Large intestine (tissue), 3 donors: ENCODE measurements around the gene CASTOR1. TPM values are rescaled to one million over a fixed set of nuclear protein-coding genes. Genes with fewer than 3 reads are reported as not detected.
A peak's percentile ranks its signal among the peaks of the same experiment; 100 is the strongest.

Experiments used
- DNase-seq, 2 donors: peaks; one replicate each; pipeline versions ENCODE4 v3.0.0 to v3.0.0-alpha.2; 2013
- H3K27ac ChIP-seq: one replicate; pipeline ENCODE4 v1.5.1; 2013; ENCODE audit warnings: low read length
- H3K27me3 ChIP-seq: 2 replicates; pipeline ENCODE4 v1.6.1; 2013; ENCODE audit warnings: low read length; ENCODE audit not compliant: control insufficient read depth, insufficient read depth
- H3K36me3 ChIP-seq: 2 replicates; pipeline ENCODE4 v1.6.1; 2013; ENCODE audit warnings: low read length; ENCODE audit not compliant: control insufficient read depth, insufficient read depth
- H3K4me1 ChIP-seq: one replicate; pipeline ENCODE4 v1.6.1; 2013; ENCODE audit warnings: low read length; ENCODE audit not compliant: control insufficient read depth, insufficient read depth
- H3K4me3 ChIP-seq: one replicate; pipeline ENCODE4 v1.5.1; 2013; ENCODE audit warnings: low read length
- H3K9me3 ChIP-seq: one replicate; pipeline ENCODE4 v1.6.1; 2013; ENCODE audit warnings: mild to moderate bottlenecking, low read depth, low read length, moderate library complexity; ENCODE audit not compliant: control insufficient read depth
- WGBS: methylation state at CpG from one replicate; pipeline ENCODE4 v1.1.5; 2013; ENCODE audit warnings: low lambda C conversion rate; ENCODE audit not compliant: insufficient coverage; 5-methylcytosine and 5-hydroxymethylcytosine counted together
- polyA plus RNA-seq: library from polyadenylated mRNA; unstranded; fragments of 120-200 nt; gene quantifications from one replicate; pipeline ENCODE4 v1.2.1, GENCODE V29; 2013

Gene CASTOR1
- polyA plus RNA-seq, 1 donor, result 7.0 TPM

DNA sequence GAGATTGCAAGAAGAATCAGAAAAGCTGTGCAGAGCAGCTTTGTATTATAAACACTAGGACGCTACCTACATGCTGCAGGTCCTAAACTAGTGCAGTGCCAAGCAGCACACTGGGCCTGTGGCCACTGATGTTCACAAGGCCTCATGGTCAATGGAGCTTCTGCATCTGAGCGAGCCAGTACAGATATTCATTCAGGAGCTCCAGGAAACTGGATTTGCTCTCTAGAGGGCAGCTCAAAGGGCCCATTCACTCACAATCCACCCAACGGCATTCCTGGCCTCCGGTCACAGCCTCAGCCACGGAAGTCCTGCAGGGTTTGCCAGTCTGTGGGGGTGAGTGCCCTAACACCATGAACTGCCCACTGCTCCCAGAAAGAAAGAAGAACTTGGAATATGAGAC is 43.2 kb upstream of the CASTOR1 start:
- Histone ChIP-seq H3K4me3 (no peak overlapping the region), H3K36me3 (peaks cover 62% of the 10 kb centered on the region), H3K9me3 (no peaks in the 10 kb centered on the region), H3K4me1 (peaks cover 9% of the 10 kb centered on the region), H3K27me3 (no peaks in the 10 kb centered on the region), H3K27ac (no peak overlapping the region)
- WGBS, result no CpG with 5 or more reads among the region's 5 CpGs
- no peak for DNase-seq

DNA sequence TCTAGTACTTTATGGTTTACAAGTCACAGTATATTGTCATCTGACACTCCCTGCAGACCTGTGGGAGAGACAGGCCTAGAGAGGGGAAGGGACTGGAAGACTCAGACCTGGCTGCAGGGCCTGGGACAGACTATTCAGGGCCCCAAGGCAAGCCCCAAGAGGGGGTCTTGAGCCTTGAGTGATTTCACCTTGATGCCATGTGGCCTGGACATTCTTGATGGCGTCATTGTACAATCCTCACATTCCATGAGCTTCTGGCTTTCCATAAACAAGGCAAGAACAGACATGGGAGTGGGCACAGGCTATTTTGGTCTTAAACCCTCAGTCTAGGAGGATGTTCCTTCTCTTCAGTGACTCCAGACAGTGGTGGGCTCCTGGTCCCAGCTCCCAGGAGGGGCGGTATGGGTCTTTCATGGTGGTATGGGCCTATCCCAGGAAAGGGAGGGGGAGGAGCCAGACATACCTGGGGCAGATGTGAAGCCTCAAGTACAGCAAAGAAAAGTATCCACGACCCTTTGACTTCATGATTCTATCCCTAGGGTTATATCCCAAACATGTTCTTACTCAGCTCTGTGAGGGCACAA is 39.3 kb upstream of the CASTOR1 start:
- peaks cover 22% of the 10 kb centered on the region for H3K36me3 ChIP-seq
- no peak for DNase-seq

DNA sequence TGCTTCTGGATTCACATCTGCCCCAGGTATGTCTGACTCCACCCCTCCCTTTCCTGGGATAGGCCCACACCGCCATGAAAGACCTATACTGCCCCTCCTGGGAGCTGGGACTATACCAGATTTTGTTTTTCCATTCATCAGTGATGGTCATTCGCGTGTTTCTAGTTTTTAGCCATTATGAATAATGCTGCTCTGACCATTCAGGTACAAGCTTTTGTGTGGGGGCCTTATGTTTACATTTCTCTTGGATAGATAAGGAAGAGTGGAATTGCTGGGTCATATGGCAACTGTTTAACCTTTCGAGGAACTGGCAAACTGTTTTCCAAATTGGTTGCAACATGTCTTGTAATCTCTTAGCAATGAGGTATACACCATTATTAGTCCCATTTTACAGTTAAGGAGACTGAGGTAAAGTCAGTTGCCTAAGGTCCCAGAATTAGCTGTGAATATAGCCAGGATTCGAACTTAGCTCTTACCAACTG is 38.6 kb upstream of the CASTOR1 start:
- Histone ChIP-seq H3K4me1 (peaks cover 33% of the 10 kb centered on the region), H3K36me3 (peaks cover 17% of the 10 kb centered on the region), H3K4me3 (no peak overlapping the region), H3K27ac (peak overlapping the region; percentile 89), H3K9me3 (no peaks in the 10 kb centered on the region), H3K27me3 (no peaks in the 10 kb centered on the region)
- 40% methylated on average over 1 of the region's 5 CpGs for WGBS
- DNase-seq, result peak in 1 of 2 donors; percentile 51

More for the DNA sequence above, 39.3 kb upstream of the CASTOR1 start:
- Histone ChIP-seq H3K9me3 (no peaks in the 10 kb centered on the region), H3K27ac (no peak overlapping the region), H3K4me3 (no peak overlapping the region), H3K4me1 (peaks cover 31% of the 10 kb centered on the region), H3K27me3 (no peaks in the 10 kb centered on the region)
- WGBS, result no CpG with 5 or more reads among the region's 3 CpGs

DNA sequence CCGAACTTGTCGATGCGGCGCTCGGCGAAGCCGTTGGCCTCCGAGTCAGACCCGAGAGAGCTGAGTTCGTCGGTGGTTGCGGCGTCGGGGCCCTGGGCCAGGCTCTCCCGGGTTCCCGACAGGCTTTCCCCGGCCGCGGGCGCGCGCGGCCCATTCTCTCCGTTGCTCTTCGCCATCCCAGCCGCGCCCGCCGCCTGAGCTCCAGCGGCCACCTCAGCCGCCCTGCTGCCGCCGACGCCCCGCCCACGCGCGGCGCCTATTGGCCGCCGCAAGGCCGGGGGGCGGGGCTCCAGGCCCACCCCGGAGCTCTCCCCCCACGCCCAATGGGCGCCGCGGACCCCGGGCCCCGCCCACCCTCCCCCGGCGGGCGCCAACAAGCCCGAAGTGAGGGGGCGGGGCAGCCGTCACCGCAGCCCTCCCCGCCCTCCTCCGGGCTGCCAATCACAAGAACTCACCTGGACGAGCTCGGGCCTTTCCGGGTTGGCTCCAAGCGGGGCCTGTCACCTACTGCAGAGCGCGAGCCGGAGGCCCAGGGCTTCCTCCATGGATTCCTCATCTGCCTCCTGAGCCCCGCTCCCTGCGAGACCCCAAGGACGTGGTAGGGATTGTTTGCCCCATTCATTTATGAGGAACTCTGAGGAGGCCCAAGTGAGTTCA is 37.5 kb upstream of the CASTOR1 start, which contains the start of gene TBC1D10A:
TBC1D10A (minus strand) TSS at position 236 of the 657 bp plus-strand sequence; CDS start at position 176, 60 bp downstream.
- peak; percentile 93 to 96 for DNase-seq
- H3K36me3 ChIP-seq, result peaks cover 11% of the 10 kb centered on the region
- peaks cover 33% of the 10 kb centered on the region for H3K4me1 ChIP-seq
- peak within 1 kb of the TSS; percentile 89 for H3K27ac ChIP-seq
- peak within 1 kb of the TSS; percentile 70 for H3K4me3 ChIP-seq
- WGBS, result no CpG with 5 or more reads among the region's 69 CpGs
- no peaks in the 10 kb centered on the region for H3K27me3 ChIP-seq
- no peaks in the 10 kb centered on the region for H3K9me3 ChIP-seq

DNA sequence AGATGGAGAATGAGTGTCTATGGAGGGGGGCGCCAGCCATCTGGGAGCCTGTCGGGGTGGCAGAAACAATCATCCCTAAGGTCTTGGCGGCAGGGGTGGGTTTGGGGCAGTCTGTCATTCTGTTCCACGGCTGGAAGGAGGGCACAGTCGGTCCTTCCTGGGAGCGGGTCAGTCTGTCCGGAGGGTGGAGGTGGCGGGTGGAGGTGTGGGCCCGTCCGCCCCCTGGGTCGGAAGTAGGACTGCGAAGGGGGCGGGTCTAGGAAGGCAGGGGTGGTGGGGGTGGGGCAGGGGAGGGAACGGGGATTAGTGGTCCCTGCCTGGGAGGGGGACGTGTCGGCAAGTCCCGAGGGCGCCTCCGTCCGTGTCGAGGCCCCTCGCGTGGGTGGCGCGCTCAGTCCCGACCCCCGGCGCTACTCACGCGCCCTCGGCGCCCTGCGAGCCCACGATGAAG is 37.0 kb upstream of the CASTOR1 start:
- peak overlapping the region; percentile 60 for H3K27ac ChIP-seq
- H3K27me3 ChIP-seq, result no peaks in the 10 kb centered on the region
- no peak for DNase-seq
- no CpG with 5 or more reads among the region's 34 CpGs for whole genome bisulfite sequencing
- H3K9me3 ChIP-seq, result no peaks in the 10 kb centered on the region
- H3K4me1 ChIP-seq, result peaks cover 33% of the 10 kb centered on the region
- H3K4me3 ChIP-seq, result peak overlapping the region; percentile 70
- H3K36me3 ChIP-seq, result peaks cover 10% of the 10 kb centered on the region

DNA sequence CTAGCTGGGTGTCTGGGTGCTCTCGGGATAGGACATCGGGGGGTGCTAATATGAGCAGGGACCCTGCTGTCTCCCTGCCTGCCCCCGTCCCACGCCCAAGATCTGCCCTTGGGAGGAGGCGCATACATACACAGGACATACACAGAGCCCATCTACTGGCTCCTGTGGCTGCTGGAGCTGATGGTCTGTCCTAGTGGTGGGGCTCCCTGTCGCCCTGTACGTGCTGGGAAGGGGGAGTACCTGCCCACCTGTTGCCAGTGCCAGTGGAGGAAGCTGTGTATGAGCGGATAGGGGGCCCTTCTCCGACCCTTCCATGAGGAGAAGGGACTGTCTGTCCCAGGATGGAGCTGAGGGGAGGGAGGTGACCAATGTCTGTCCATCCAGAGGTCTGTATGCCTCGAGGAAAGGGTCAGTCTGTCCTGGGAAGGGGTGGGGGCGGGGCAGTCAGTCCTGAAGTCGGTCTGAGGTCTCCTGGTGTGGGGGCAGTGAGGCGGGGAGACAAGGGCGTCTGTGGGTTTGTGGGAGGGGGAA is 36.5 kb upstream of the CASTOR1 start:
- WGBS, result no CpG with 5 or more reads among the region's 14 CpGs
- H3K4me1 ChIP-seq, result peaks cover 33% of the 10 kb centered on the region
- DNase-seq, result peak in 1 of 2 donors; percentile 17
- peak overlapping the region; percentile 70 for H3K4me3 ChIP-seq
- H3K27ac ChIP-seq, result peak overlapping the region; percentile 60
- H3K9me3 ChIP-seq, result no peaks in the 10 kb centered on the region
- no peaks in the 10 kb centered on the region for H3K27me3 ChIP-seq
- peaks cover 11% of the 10 kb centered on the region for H3K36me3 ChIP-seq

DNA sequence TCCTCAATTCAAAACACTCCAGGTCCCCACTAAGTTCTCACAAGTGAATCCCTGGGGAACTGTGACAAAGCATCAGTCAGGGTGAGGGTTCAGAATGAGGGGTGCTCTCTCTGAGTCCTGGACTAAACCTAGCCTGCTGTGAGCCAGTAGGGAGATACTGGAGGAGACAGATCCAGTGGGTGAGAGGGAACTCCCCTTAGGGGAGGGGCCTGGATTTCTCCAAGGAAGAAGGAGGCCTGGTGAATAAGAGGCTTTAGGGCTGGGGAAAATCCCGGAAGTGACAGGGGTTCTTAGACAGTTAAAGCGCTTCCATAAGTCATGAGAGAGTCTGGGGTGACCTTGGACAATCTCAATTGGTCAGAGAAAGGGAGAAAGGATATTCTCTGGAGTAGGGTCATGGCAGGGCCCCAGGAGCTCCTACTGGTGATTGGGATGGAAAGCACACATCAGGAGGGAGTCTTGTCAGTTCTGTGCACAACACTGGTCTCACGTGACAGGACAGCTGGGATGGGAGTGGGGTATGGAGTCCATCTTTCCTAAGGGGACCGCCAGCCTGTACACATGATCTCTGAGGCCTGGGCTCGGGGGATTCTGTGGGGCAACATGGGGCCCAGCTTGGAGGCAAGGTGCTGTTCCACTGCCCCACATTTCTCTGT is 35.9 kb upstream of the CASTOR1 start:
- Histone ChIP-seq H3K36me3 (peaks cover 14% of the 10 kb centered on the region), H3K4me1 (peaks cover 33% of the 10 kb centered on the region), H3K4me3 (peak overlapping the region; percentile 70), H3K27me3 (no peaks in the 10 kb centered on the region), H3K27ac (peak overlapping the region; percentile 60), H3K9me3 (no peaks in the 10 kb centered on the region)
- WGBS, result no CpG with 5 or more reads among the region's 5 CpGs
- peak; percentile 78 to 86 for DNase-seq

DNA sequence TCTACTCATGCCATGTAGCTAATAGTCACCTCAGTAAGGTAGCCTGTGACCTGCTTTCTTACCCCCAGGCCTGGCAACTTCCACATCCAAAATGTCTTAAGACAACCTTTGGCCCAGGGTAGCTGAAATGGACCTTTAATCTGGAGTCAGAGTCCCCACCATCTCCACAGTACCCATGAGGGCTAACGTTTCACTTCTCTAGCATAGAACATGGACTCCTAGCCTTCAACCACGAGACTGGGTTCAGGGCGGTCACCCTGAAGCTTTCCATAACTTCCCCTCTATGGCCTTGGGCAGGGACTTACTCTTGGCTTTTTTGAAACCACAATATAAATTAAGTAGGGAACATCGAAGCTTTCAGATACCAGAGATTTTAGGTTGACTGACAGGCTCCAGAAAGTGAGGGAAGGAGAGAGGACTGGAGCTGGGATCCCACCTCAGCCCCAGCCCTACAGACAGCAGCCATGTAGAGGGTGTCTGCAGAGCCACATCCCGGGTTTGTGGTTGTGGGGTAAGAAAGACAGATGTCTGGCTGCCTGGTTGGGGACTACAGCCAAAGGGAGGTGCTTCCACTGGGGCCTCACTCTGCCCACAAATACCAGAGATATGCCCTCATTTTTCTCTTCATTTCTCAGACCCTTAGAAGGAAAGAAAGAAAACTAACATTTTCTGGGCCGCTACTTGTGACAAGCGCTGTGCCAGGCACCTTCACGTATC is 34.9 kb upstream of the CASTOR1 start:
- H3K27ac ChIP-seq, result peak overlapping the region; percentile 60
- H3K4me3 ChIP-seq, result no peak overlapping the region
- H3K27me3 ChIP-seq, result no peaks in the 10 kb centered on the region
- peak in 1 of 2 donors; percentile 61 for DNase-seq
- H3K36me3 ChIP-seq, result peaks cover 20% of the 10 kb centered on the region
- WGBS, result no CpG with 5 or more reads among the region's 8 CpGs
- H3K4me1 ChIP-seq, result peaks cover 33% of the 10 kb centered on the region
- no peaks in the 10 kb centered on the region for H3K9me3 ChIP-seq

DNA sequence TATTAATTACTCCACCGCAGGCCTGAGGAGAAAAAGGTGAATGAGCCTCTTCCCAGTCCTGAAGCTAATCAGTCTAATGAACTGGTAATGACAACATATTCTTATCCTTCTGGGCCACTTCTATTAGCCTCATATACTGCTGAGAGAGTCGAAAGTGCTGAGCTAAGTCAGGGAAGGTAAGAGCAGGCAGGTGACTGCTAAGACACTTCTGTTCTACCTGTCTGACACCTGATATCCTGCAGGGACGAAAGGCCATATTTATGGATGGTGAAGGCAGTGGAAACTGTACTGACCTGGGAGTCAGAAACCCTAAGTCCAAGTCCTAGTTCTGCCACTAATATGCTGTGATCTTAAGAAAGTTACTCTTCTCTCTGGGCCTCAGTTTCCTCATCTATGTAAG is 33.9 kb upstream of the CASTOR1 start:
- no CpG with 5 or more reads among the region's 3 CpGs for WGBS
- Histone ChIP-seq H3K4me3 (no peak overlapping the region), H3K4me1 (peaks cover 31% of the 10 kb centered on the region), H3K9me3 (no peaks in the 10 kb centered on the region), H3K36me3 (peaks cover 20% of the 10 kb centered on the region), H3K27ac (peak overlapping the region; percentile 64), H3K27me3 (no peaks in the 10 kb centered on the region)
- DNase-seq, result peak in 1 of 2 donors; percentile 77

DNA sequence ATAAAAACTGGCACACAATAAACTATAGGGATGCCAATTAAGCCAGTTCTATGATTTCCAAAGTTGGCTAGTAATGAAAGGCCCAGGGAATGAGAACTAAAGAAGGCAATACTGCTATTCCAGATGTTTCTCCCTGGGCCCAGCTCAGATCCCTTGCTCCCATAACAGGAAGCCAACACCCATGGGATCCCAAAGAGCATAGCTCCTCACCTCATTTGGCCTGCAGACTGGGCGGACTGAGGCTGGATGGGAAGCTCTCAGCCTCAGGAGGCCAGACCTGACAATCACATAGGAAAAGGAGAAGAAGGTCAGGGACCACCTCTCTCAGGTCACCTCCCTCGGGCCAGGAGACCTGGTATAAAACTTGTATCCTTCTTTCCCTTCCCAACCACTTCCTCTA is 32.2 kb upstream of the CASTOR1 start:
- H3K36me3 ChIP-seq, result peaks cover 20% of the 10 kb centered on the region
- H3K4me1 ChIP-seq, result peaks cover 19% of the 10 kb centered on the region
- no peaks in the 10 kb centered on the region for H3K27me3 ChIP-seq
- H3K9me3 ChIP-seq, result no peaks in the 10 kb centered on the region
- no CpG with 5 or more reads among the region's 2 CpGs for WGBS
- no peak for DNase-seq
- H3K4me3 ChIP-seq, result no peak overlapping the region
- H3K27ac ChIP-seq, result no peak overlapping the region
